Transverse colon (tissue), 4 donors: Measurements from ENCODE around the gene ATG5.

ENCODE experiments used
- CTCF ChIP-seq, 5 experiments: fragments of 200-600 bp in 3 of 5; fragments of 450-650 bp in 2 of 5; sonication (generic) in 3 of 5; IDR thresholded peaks; 1 replicate in 2 of 5; 2 replicates in 3 of 5; pipeline ENCODE4 v1.5.1; 2016 to 2017; ENCODE audit warnings: antibody characterized with exemption in 5 of 5, inconsistent platforms in 3 of 5, mild to moderate bottlenecking in 2 of 5, moderate library complexity in 1 of 5
- EP300 ChIP-seq: sonication (generic); formaldehyde crosslinking; IDR thresholded peaks from one replicate; pipeline ENCODE4 v1.6.1; 2017; ENCODE audit warnings: antibody characterized with exemption, low read depth
- POLR2AphosphoS5 ChIP-seq, 3 donors: sonication (generic); formaldehyde crosslinking; IDR thresholded peaks; one replicate each; pipeline ENCODE4 v1.6.1; 2016; ENCODE audit warnings: antibody characterized with exemption in 3 of 3

GRCh38 chr6:106252687-106253086 lies 72.9 kb downstream of the ATG5 start:
- TF ChIP-seq CTCF (IDR thresholded peaks at IDR 0.05) (no peak), EP300 (no peak), POLR2AphosphoS5 (IDR thresholded peaks at IDR 0.05) (no peak)
